Stromal cell of bone marrow (primary cell): ENCODE results near the gene SMOC2.

Experiments used
- DNase-seq: peaks from one replicate; pipeline ENCODE4 v3.0.0-alpha.2; 2012; ENCODE audit warnings: low read depth

Gene SMOC2

DNA sequence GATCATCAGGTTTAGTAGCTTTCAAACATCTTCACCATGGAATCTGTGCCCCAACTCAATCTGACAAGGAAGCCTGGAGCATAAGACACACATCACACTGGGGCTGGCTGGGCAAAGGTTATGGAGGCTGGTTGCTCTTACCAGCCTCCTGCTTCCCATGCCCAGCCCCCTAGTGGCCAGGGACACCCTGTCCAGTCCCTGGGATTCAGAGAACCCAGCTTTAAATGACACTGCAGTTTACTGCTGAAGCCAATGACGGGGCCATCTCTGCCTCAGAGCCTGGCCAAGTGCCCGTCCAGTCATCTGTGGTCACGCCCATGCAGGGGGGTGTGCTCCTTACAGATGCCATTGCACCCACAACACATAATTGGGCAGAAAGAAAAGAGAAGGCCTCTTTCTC, 272.9 kb downstream of the SMOC2 start:
- no peak for DNase-seq

- no peak for DNase-seq
Observed at GRCh38 chr6:168714547-168715260, 273.7 kb downstream of the SMOC2 start.

DNA sequence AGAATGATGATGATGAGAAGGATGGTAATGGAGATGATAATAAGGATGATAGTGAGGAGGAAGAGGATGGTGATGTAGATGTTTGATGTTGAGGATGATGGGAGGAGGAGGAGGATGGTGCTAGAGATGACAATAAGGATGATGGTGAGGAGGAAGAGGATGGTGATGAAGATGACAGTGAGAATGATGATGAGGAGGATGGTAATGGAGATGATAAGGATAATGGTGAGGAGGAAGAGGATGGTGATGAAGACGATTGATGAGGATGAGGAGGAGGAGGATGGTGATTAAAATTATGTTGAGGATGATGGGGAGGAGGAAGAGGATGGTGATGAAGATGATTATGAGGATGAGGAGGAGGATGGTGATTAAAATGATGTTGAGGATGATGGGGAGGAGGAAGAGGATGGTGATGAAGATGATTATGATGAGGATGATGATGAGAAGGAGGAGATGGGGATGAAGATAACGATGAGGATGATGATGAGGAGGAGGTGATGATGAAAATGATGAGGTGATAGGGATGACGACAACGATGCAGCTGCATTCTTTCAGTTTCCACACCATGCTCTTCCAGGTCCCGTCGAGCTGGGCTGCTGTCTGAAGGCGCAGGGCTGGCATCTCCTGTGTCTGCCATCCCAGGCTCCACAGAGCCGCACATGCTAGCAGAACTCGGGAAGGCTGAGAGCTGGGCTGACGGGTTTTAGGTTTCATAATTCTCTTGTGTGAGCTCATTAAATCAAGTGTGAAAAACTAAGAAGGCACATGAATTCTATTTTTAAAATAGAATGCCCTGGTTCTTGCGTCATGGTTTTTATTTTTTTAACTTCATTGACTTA, 274.9 kb downstream of the SMOC2 start:
- DNase-seq: no peak

DNA sequence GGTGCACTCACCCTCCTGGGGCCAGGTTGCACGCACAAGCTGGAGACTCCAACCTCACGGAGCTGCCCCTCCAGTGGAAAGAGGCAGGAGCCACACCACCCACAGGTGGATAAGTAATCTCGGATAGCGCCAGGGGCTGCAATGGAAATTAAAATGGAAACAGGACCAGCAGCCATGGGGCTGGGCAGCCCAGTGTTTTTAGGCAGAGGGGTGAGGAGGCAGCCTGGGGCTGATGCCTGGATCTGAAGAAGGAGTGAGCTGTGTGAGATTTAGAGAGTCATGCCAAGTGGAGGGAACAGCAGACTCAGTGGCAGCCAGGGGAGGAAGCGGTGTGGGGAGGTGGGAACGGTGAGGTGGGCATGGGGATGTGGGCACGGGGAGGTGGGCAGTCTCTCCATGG, 275.6 kb downstream of the SMOC2 start:
- no peak for DNase-seq

DNA sequence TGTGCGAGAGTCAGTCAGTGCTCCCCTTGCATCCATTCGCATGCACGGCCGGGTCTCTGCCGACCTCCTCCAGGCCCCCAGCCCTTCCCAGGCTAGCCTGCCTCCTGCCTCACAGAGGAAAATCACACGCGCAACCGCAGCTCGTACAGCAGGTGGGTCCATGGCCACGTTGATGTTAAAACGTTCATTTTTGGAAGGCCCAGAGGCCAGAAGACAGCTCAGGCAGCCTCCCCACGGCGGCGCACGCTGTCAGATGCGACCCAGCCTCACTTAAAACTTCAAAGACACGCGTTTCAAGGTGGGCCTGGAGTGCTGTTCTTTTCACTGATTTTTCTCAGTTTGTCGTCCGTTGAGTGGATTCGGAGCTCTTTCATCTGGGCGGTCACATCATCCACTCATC, 276.5 kb downstream of the SMOC2 start:
- no peak for DNase-seq
